NT2/D1 (cell line): ENCODE data around the gene TFF1.

Experiments
- YY1 ChIP-seq: IDR thresholded peaks from 2 replicates; pipeline ENCODE4 v1.6.1; 2011; ENCODE audit not compliant: insufficient read length, insufficient read depth
- ZNF274 ChIP-seq: IDR thresholded peaks from 2 replicates; pipeline ENCODE4 v1.6.1; 2011; ENCODE audit warnings: mild to moderate bottlenecking, low read depth, low read length

- no peak for TF ChIP-seq ZNF274
- TF ChIP-seq YY1 = no peak
These were observed 15.1 kb upstream of the TFF1 start for GRCh38 chr21:42381347-42381984.
